B cell (primary cell): ENCODE results near the gene PTPRN2.

Experiments used
- CTCF ChIP-seq: fragments of 200-600 bp; IDR thresholded peaks from one replicate; pipeline ENCODE4 v1.8.0; 2022; ENCODE audit warnings: antibody characterized with exemption, mild to moderate bottlenecking
- EZH2 ChIP-seq: IDR thresholded peaks from 2 replicates; pipeline ENCODE4 v1.6.1; 2012; ENCODE audit warnings: borderline replicate concordance, low read depth, mild to moderate bottlenecking, moderate library complexity, low read length; ENCODE audit not compliant: insufficient read depth, poor library complexity, severe bottlenecking

GRCh38 chr7:157646551-157646950 is 941.1 kb downstream of the PTPRN2 start:
- TF ChIP-seq CTCF (no peak), EZH2 (no peak)
